ENCODE data around the gene EML1. TPM values are rescaled to one million over a fixed set of nuclear protein-coding genes. Genes with fewer than 3 reads are reported as not detected.
A peak's percentile ranks its signal among the peaks of the same experiment; 100 is the strongest.

EML1 gene
- total RNA-seq, 4 donors from 2014 or later = 12.5 to 19.1 (median 16.6) TPM

- no peaks in the 10 kb centered on the region for H3K36me3 ChIP-seq
- intact Hi-C loops (cut with DNase I; ENCODE audit: low total_unique reads) = no loop called here
- ATAC-seq (no peak), DNase-seq (no peak)
- in situ Hi-C loops (cut with MboI; ENCODE audit: low sequenced_read_pairs in 4 of 4) = no loop called here
- peaks cover 15 to 34% of the 10 kb centered on the region in 2 donors for H3K4me1 ChIP-seq
- no peaks in the 10 kb centered on the region for H3K9me3 ChIP-seq
- H3K27ac ChIP-seq = peak overlapping the region; percentile 58 to 73 (median 70)
- no peak overlapping the region for H3K4me3 ChIP-seq
- TF ChIP-seq CTCF (IDR thresholded peaks at IDR 0.05 in 4 of 5, conservative IDR thresholded peaks at IDR 0.05 in 1 of 5) (no peak), POLR2A (IDR thresholded peaks at IDR 0.05) (no peak)
- no peaks in the 10 kb centered on the region for H3K27me3 ChIP-seq
Observed at GRCh38 chr14:99810559-99810874, 17.3 kb downstream of the EML1 start.

- Histone ChIP-seq H3K4me3 (no peak overlapping the region), H3K9me3 (no peaks in the 10 kb centered on the region), H3K4me1 (peaks cover 15 to 29% of the 10 kb centered on the region in 2 donors), H3K27me3 (no peaks in the 10 kb centered on the region), H3K27ac (no peak overlapping the region), H3K36me3 (no peaks in the 10 kb centered on the region)
- ATAC-seq = no peak
- DNase-seq = no peak
- in situ Hi-C loops (cut with MboI; ENCODE audit: low sequenced_read_pairs in 4 of 4) = no loop called here
- TF ChIP-seq POLR2A (IDR thresholded peaks at IDR 0.05) (no peak), CTCF (IDR thresholded peaks at IDR 0.05 in 4 of 5, conservative IDR thresholded peaks at IDR 0.05 in 1 of 5) (no peak)
- intact Hi-C loops (cut with DNase I; ENCODE audit: low total_unique reads) = no loop called here
Observed at GRCh38 chr14:99812096-99812750, 19.0 kb downstream of the EML1 start.

GRCh38 chr14:99812892-99813291, 19.7 kb downstream of the EML1 start:
- Histone ChIP-seq H3K4me1 (peaks cover 15 to 29% of the 10 kb centered on the region in 2 donors), H3K27me3 (no peaks in the 10 kb centered on the region), H3K36me3 (no peaks in the 10 kb centered on the region), H3K9me3 (no peaks in the 10 kb centered on the region), H3K27ac (no peak overlapping the region), H3K4me3 (no peak overlapping the region)
- TF ChIP-seq CTCF (IDR thresholded peaks at IDR 0.05 in 4 of 5, conservative IDR thresholded peaks at IDR 0.05 in 1 of 5) = no peak
- TF ChIP-seq POLR2A (IDR thresholded peaks at IDR 0.05) = no peak
- intact Hi-C loops (cut with DNase I; ENCODE audit: low total_unique reads) (no loop called here), in situ Hi-C loops (cut with MboI; ENCODE audit: low sequenced_read_pairs in 4 of 4) (no loop called here)
- ATAC-seq (no peak), DNase-seq (no peak)

GRCh38 chr14:99815696-99816095, 22.5 kb downstream of the EML1 start:
- no peaks in the 10 kb centered on the region for H3K27me3 ChIP-seq
- no peak overlapping the region for H3K27ac ChIP-seq
- DNase-seq = no peak
- in situ Hi-C loops (cut with MboI; ENCODE audit: low sequenced_read_pairs in 4 of 4) = no loop called here
- no peak for ATAC-seq
- no peak for TF ChIP-seq POLR2A (IDR thresholded peaks at IDR 0.05)
- no peak for TF ChIP-seq CTCF (IDR thresholded peaks at IDR 0.05 in 4 of 5, conservative IDR thresholded peaks at IDR 0.05 in 1 of 5)
- H3K4me1 ChIP-seq = peaks cover 0 to 4% of the 10 kb centered on the region in 2 donors
- intact Hi-C loops (cut with DNase I; ENCODE audit: low total_unique reads) = no loop called here
- no peaks in the 10 kb centered on the region for H3K36me3 ChIP-seq
- H3K4me3 ChIP-seq = no peak overlapping the region
- no peaks in the 10 kb centered on the region for H3K9me3 ChIP-seq

- Histone ChIP-seq H3K36me3 (no peaks in the 10 kb centered on the region), H3K4me1 (peaks cover 0 to 4% of the 10 kb centered on the region in 2 donors), H3K4me3 (no peak overlapping the region), H3K27ac (no peak overlapping the region), H3K9me3 (no peaks in the 10 kb centered on the region), H3K27me3 (no peaks in the 10 kb centered on the region)
- TF ChIP-seq POLR2A (IDR thresholded peaks at IDR 0.05) (no peak), CTCF (IDR thresholded peaks at IDR 0.05 in 4 of 5, conservative IDR thresholded peaks at IDR 0.05 in 1 of 5) (no peak)
- no peak for DNase-seq
- intact Hi-C loops (cut with DNase I; ENCODE audit: low total_unique reads) = no loop called here
- no peak for ATAC-seq
- in situ Hi-C loops (cut with MboI; ENCODE audit: low sequenced_read_pairs in 4 of 4) = no loop called here
Observed at GRCh38 chr14:99816217-99816616, 23.0 kb downstream of the EML1 start.

Data from gastrocnemius medialis (tissue), 4 donors.